Omental fat pad (tissue), 4 donors: ENCODE results near the gene UPK1B. TPM values are rescaled to one million over a fixed set of nuclear protein-coding genes. Genes with fewer than 3 reads are reported as not detected.
A peak's percentile ranks its signal among the peaks of the same experiment; 100 is the strongest.
"Not testable (repeated sequence)": the region's sequence is repeated elsewhere in the genome, so short reads cannot be mapped to it uniquely, and the experiment has no call there.

Source experiments
- ATAC-seq: fragments of 150-250 bp; one replicate; pipeline ENCODE4 v1.9.1; 2016; ENCODE audit warnings: mild to moderate bottlenecking, moderate library complexity; ENCODE audit not compliant: low FRiP score
- DNase-seq: peaks from one replicate; pipeline ENCODE4 v3.0.0-alpha.2; 2019; ENCODE audit warnings: low spot score
- CTCF ChIP-seq, 3 donors: fragments of 450-650 bp; IDR thresholded peaks; one replicate each; pipeline ENCODE4 v1.5.1; 2016 to 2017; ENCODE audit warnings: antibody characterized with exemption in 3 of 3, mild to moderate bottlenecking in 3 of 3, moderate library complexity in 2 of 3
- total RNA-seq, 4 donors: library from RNA; depleted of rRNA; stranded (reverse); fragments of >200 nt; gene quantifications; one replicate each; pipeline ENCODE4 v1.1.0, GENCODE V29; 2016

UPK1B gene
- total RNA-seq, 4 donors from 2014 or later: 1.1 to 49.3 (median 12.4) TPM

GRCh38 chr3:119157971-119158370 lies 15.4 kb upstream of the UPK1B start:
- DNase-seq (no peak), ATAC-seq (no peak)
- no peak for TF ChIP-seq CTCF (IDR thresholded peaks at IDR 0.05)

GRCh38 chr3:119160361-119160760 lies 13.0 kb upstream of the UPK1B start:
- ATAC-seq: no peak
- no peak for DNase-seq
- TF ChIP-seq CTCF (IDR thresholded peaks at IDR 0.05): no peak

- ATAC-seq (no peak), DNase-seq (no peak)
- TF ChIP-seq CTCF (IDR thresholded peaks at IDR 0.05): no peak
Observed at GRCh38 chr3:119160815-119161214, 12.6 kb upstream of the UPK1B start.

- ATAC-seq: no peak
- no peak for TF ChIP-seq CTCF (IDR thresholded peaks at IDR 0.05)
- DNase-seq: no peak
Observed at GRCh38 chr3:119161240-119161639, 12.2 kb upstream of the UPK1B start.

- not testable (repeated sequence) for DNase-seq, ATAC-seq
Observed at GRCh38 chr3:119164745-119165144, 8.7 kb upstream of the UPK1B start.

- ATAC-seq (no peak), DNase-seq (no peak)
- no peak for TF ChIP-seq CTCF (IDR thresholded peaks at IDR 0.05)
Observed at GRCh38 chr3:119170821-119171220, 2.6 kb upstream of the UPK1B start.

- no peak for TF ChIP-seq CTCF (IDR thresholded peaks at IDR 0.05)
- no peak for DNase-seq
- peak; percentile 86 for ATAC-seq
Observed at GRCh38 chr3:119175872-119176756, 2.7 kb downstream of the UPK1B start.
